ENCODE results near the gene TFAP2C.

DNA sequence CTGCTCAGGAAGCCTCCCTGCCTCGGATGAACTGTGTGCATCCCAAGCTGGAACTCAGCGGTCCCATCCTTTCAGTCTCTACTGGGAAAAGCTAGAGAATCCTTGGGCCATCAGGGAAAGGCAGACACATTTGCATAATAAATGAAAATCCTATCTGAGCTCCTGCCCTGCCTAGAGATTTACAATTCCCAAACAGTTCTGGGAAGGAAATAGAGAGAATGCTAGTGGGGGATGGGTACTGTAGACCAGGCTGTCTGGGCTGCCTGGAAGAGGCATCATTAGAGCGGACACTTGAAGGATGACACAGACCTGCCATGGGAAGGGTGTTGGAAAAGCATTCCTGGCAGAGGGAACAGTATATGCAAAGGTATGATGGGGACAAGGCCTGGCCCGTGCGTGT, 44.3 kb downstream of the TFAP2C start:
- no peak for TF ChIP-seq POLR2A (IDR thresholded peaks at IDR 0.05)
- TF ChIP-seq, protein P1, sequence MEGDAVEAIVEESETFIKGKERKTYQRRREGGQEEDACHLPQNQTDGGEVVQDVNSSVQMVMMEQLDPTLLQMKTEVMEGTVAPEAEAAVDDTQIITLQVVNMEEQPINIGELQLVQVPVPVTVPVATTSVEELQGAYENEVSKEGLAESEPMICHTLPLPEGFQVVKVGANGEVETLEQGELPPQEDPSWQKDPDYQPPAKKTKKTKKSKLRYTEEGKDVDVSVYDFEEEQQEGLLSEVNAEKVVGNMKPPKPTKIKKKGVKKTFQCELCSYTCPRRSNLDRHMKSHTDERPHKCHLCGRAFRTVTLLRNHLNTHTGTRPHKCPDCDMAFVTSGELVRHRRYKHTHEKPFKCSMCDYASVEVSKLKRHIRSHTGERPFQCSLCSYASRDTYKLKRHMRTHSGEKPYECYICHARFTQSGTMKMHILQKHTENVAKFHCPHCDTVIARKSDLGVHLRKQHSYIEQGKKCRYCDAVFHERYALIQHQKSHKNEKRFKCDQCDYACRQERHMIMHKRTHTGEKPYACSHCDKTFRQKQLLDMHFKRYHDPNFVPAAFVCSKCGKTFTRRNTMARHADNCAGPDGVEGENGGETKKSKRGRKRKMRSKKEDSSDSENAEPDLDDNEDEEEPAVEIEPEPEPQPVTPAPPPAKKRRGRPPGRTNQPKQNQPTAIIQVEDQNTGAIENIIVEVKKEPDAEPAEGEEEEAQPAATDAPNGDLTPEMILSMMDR (IDR thresholded peaks at IDR 0.05), result no peak

Data from tibial nerve (tissue), 3 donors.